K562 (cell line): ENCODE measurements around the gene SURF6. TPM values are rescaled to one million over a fixed set of nuclear protein-coding genes. Genes with fewer than 3 reads are reported as not detected.

Source experiments
- ATAC-seq: fragments of 200-7000 bp; cut with Tn5 transposase; 3 replicates; pipeline ENCODE4 v1.9.1; 2020; ENCODE audit warnings: moderate library complexity
- BruUV-seq: library from RNA; stranded (reverse); fragments of 400-500 nt; replicated peaks from 2 replicates; lab custom pipeline; 2021; lab: Mats Ljungman, UMichigan
- CTCF ChIA-PET: fragments of 300-600 bp; formaldehyde crosslinking; extraction: SDS; loops from one replicate; lab custom pipeline; 2021; ENCODE audit warnings: low intra/inter-chr PET ratio; lab: Yijun Ruan, JAX
- POLR2A ChIA-PET: fragments of 300-600, 350-650 bp; sonication (Branson Sonifier 250); formaldehyde crosslinking; extraction: SDS; loops from one replicate; lab custom pipeline; 2021; ENCODE audit warnings: antibody characterized with exemption, inconsistent platforms; lab: Yijun Ruan, JAX
- DNase-seq, 4 experiments: peaks; one replicate each; pipeline versions ENCODE4 v3.0.0 to v3.0.0-alpha.2; 2011 to 2018; ENCODE audit warnings: low spot score in 3 of 4, mixed read lengths in 3 of 4; ENCODE audit errors: extremely low read depth in 1 of 4
- FAIRE-seq: peaks from 2 replicates; lab custom pipeline; 2011; peaks lifted over from hg19 to GRCh38; lab: Jason Lieb, UNC
- H2AFZ ChIP-seq: 2 replicates; pipeline ENCODE4 v1.6.0; 2011; ENCODE audit warnings: low read depth, low read length, control low read depth, inconsistent platforms
- H3K27ac ChIP-seq: fragments of 200-600 bp; 3 replicates; pipeline ENCODE4 v1.8.0; 2011; ENCODE audit warnings: low read depth, mild to moderate bottlenecking, control low read depth, inconsistent platforms, low read length, moderate library complexity, mixed read lengths; ENCODE audit errors: extremely low read depth
- H3K27me3 ChIP-seq, 2 experiments: fragments of 300-600 bp in 1 of 2; 2 replicates in 1 of 2; 3 replicates in 1 of 2; pipeline versions ENCODE4 v1.6.0 to v1.8.0; 2011; ENCODE audit warnings: inconsistent platforms in 2 of 2, low read length in 2 of 2, mild to moderate bottlenecking in 1 of 2, mixed read lengths in 1 of 2, moderate library complexity in 1 of 2; ENCODE audit not compliant: control insufficient read depth in 2 of 2, insufficient read depth in 2 of 2
- H3K36me3 ChIP-seq: fragments of 300-600 bp; 3 replicates; pipeline ENCODE4 v1.8.0; 2011; ENCODE audit warnings: mild to moderate bottlenecking, low read length, inconsistent platforms; ENCODE audit not compliant: control insufficient read depth, insufficient read depth
- H3K4me1 ChIP-seq, 2 experiments: fragments of 200-600 bp in 1 of 2; replicated peaks in 1 of 2; 2 replicates in 1 of 2; 3 replicates in 1 of 2; pipeline versions ENCODE4 v1.5.1 to v1.8.0; 2011; ENCODE audit warnings: inconsistent platforms in 2 of 2, low read length in 2 of 2, mild to moderate bottlenecking in 1 of 2, mixed read lengths in 1 of 2, moderate library complexity in 1 of 2; ENCODE audit not compliant: control insufficient read depth in 2 of 2, insufficient read depth in 2 of 2
- H3K4me2 ChIP-seq: 2 replicates; pipeline ENCODE4 v1.6.1; 2011; ENCODE audit warnings: low read length, control low read depth, inconsistent platforms, mixed read lengths; ENCODE audit not compliant: insufficient read depth
- H3K4me3 ChIP-seq: fragments of 200-600 bp; sonication (generic), shearing (Covaris generic); 2 replicates; pipeline ENCODE4 v1.5.1; 2016; ENCODE audit warnings: control low read depth, inconsistent platforms
- H3K79me2 ChIP-seq: fragments of 200-600 bp; 3 replicates; pipeline ENCODE4 v1.8.0; 2011; ENCODE audit warnings: low read length, inconsistent platforms; ENCODE audit not compliant: control insufficient read depth, insufficient read depth
- H3K9ac ChIP-seq, 2 experiments: 2 replicates each; pipeline versions ENCODE4 v1.6.0 to v1.6.1; 2011; ENCODE audit warnings: low read depth in 2 of 2, low read length in 2 of 2, control low read depth in 1 of 2, inconsistent platforms in 1 of 2, mild to moderate bottlenecking in 1 of 2, mixed read lengths in 1 of 2; ENCODE audit not compliant: insufficient read depth in 1 of 2
- H3K9me1 ChIP-seq: one replicate; pipeline ENCODE4 v1.6.0; 2011; ENCODE audit warnings: inconsistent platforms, mild to moderate bottlenecking, low read length, moderate library complexity; ENCODE audit not compliant: control insufficient read depth, insufficient read depth
- H3K9me3 ChIP-seq: replicated peaks from 2 replicates; pipeline ENCODE4 v1.5.1; 2011; ENCODE audit warnings: low read depth, low read length, inconsistent platforms; ENCODE audit not compliant: control insufficient read depth, insufficient read depth
- H4K20me1 ChIP-seq: replicated peaks from 2 replicates; pipeline ENCODE4 v1.6.1; 2011; ENCODE audit warnings: low read length, inconsistent platforms, mixed read lengths; ENCODE audit not compliant: control insufficient read depth, insufficient read depth
- CEBPB ChIP-seq: fragments of 450-650 bp; IDR thresholded peaks from 2 replicates; pipeline ENCODE4 v1.6.1; 2016; ENCODE audit warnings: missing genetic modification characterization, missing compliant biosample characterization
- EP300 ChIP-seq: IDR thresholded peaks from 2 replicates; pipeline ENCODE4 v1.6.1; 2012; ENCODE audit warnings: low read length, improper control_type of control experiment
- NFRKB ChIP-seq: fragments of 450-650 bp; IDR thresholded peaks from 2 replicates; pipeline ENCODE4 v1.6.1; 2016; ENCODE audit warnings: low read depth
- RBFOX2 ChIP-seq: fragments of 200-400 bp; formaldehyde crosslinking; IDR thresholded peaks from 2 replicates; pipeline ENCODE4 v1.6.1; 2017; ENCODE audit warnings: low read depth, mild to moderate bottlenecking, low read length, moderate library complexity
- ZNF668 ChIP-seq: fragments of 250-450 bp; sonication (Bioruptor Pico); IDR thresholded peaks from 2 replicates; pipeline ENCODE4 v1.8.0; 2022; ENCODE audit warnings: mild to moderate bottlenecking, inconsistent platforms
- WGBS: fragments of 100-300 bp; shearing (Covaris generic); methylation state at CpG from one replicate; pipeline ENCODE4 v1.1.6; 2016; ENCODE audit warnings: low coverage, mixed read lengths; ENCODE audit not compliant: insufficient coverage; ENCODE audit errors: missing lambda C conversion rate; 5-methylcytosine and 5-hydroxymethylcytosine counted together
- in situ Hi-C: fragments of 300-500 bp; cut with MboI; formaldehyde crosslinking; loops from 4 replicates; pipeline ENCODE4 v1.15.0; 2018; ENCODE audit warnings: inconsistent platforms, mixed read lengths
- intact Hi-C: fragments of 100-400 bp; cut with micrococcal nuclease; formaldehyde crosslinking; loops from 2 replicates; pipeline ENCODE4 v1.14.2; 2022
- polyA plus RNA-seq, 8 experiments: library from polyadenylated mRNA; depleted of rRNA in 4 of 8; stranded (reverse) in 5 of 8; unstranded in 3 of 8; fragments of >200 nt; fragmentation: Nextera tagmentation in 2 of 8; fragmentation: Illumina TruSeq in 1 of 8; extraction: Ambion mirVana in 2 of 8; extraction: Trizol in 1 of 8; gene quantifications; 2 replicates each; pipeline versions ENCODE4 v1.2.1 to v1.2.3, GENCODE V29; 2011 to 2014; ENCODE audit warnings: inconsistent platforms in 1 of 8, missing spikeins in 1 of 8
- total RNA-seq, 7 experiments: library from RNA; depleted of rRNA in 6 of 7; stranded (reverse); fragments of >200 nt in 6 of 7; fragmentation: Illumina TruSeq in 2 of 7; extraction: Trizol in 2 of 7; gene quantifications; 2 replicates each; pipeline versions ENCODE4 v1.2.1 to v1.2.3, GENCODE V29; 2011 to 2021; ENCODE audit warnings: low replicate concordance in 1 of 7

The SURF6 gene
- total and polyA plus RNA-seq, 9 of the 15 experiments (the other 6 are each of a cell fraction or from before 2014, with no cell fraction given): 1.4 to 68.3 (median 14.7) TPM

DNA sequence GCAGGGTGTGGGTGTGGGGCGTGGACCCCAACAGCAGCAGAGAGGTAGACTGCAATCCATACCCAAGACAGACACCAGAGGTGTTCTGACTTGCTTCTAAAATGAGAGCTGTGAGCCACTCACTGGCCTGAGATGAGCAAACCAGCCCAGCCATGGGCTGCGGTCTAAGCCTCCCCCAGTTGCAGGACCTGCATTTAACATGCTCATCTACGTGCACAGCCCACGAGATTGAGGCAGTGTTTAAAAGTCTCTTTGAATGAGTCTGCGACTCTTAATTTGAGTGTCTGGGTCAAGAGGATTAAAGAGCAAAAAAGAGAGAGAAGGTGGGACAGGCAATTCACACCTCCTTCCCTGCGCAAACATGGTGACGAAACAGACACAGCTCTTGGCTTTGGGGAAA is 33.9 kb upstream of the SURF6 start:
- H3K27ac ChIP-seq: no peak overlapping the region
- H3K9ac ChIP-seq: peak overlapping the region in 1 of 2 experiments; percentile 33; a peak in 2 of 4 replicates
- ChIA-PET POLR2A (interaction anchor here (0.5 to 8.5 kb wide), 6 partner anchors 12 to 277 kb away, joined by 3 to 109 read pairs (median 3); partner anchors contain the start of genes SURF1 and SURF2), CTCF (no interaction called here)
- H3K27me3 ChIP-seq: no peaks in the 10 kb centered on the region
- no TSS peak for BruUV-seq
- in situ Hi-C loops: no loop called here
- DNase-seq (no peak), ATAC-seq (no peak), FAIRE-seq (no peak)
- no peak overlapping the region for H3K4me2 ChIP-seq
- no peak for TF ChIP-seq EP300
- peak; percentile 39; the same call in 1 of the 2 replicates for TF ChIP-seq RBFOX2
- TF ChIP-seq ZNF668 (CRISPR knock-in tag): no peak
- whole genome bisulfite sequencing: 82% methylated on average over 7 of the region's 7 CpGs
- peaks cover 32 to 33% of the 10 kb centered on the region in 2 experiments; a peak in 4 of 5 replicates for H3K4me1 ChIP-seq
- intact Hi-C loops: no loop called here
- H3K79me2 ChIP-seq: peaks cover 88% of the 10 kb centered on the region
- no peak overlapping the region for H3K4me3 ChIP-seq
- H4K20me1 ChIP-seq: peaks cover 70% of the 10 kb centered on the region
- peaks cover 92% of the 10 kb centered on the region for H3K36me3 ChIP-seq
- H3K9me3 ChIP-seq: no peaks in the 10 kb centered on the region
- no peak overlapping the region for H2AFZ ChIP-seq
- H3K9me1 ChIP-seq: peaks cover 34% of the 10 kb centered on the region

DNA sequence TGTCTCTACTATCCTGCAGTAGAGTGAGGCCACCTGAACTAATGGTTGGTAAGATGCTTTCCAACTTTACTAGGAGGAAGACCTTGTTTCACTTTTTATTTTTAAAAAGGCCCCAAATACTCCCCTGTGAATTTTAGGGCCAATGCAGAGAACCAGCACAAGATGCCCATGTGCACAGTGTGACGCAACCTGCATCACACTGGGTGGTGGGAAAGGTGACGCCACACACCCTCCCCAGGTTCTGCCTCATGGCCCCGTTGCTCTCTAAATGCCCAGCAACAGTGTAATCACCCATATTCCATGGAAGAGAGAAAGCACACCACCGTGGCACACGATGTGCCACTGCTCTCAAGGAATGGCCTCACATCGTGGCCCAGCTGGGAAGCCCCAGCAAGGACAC is 33.4 kb upstream of the SURF6 start:
- no TSS peak for BruUV-seq
- in situ Hi-C loops: no loop called here
- TF ChIP-seq CEBPB (tag) (0 out of 2 replicates have a peak, but pooled peaks have one; percentile 12), NFRKB (no peak)
- TF ChIP-seq, all 486 proteins: peak for 1
- Histone ChIP-seq H3K4me2 (no peak overlapping the region), H3K9ac (peak overlapping the region in 1 of 2 experiments; percentile 33; a peak in 2 of 4 replicates), H3K9me3 (no peaks in the 10 kb centered on the region), H3K9me1 (peaks cover 34% of the 10 kb centered on the region), H3K4me1 (peaks cover 32% of the 10 kb centered on the region in 2 experiments; a peak in 4 of 5 replicates), H3K36me3 (peaks cover 96% of the 10 kb centered on the region), H4K20me1 (peaks cover 68% of the 10 kb centered on the region), H3K27ac (no peak overlapping the region), H3K27me3 (no peaks in the 10 kb centered on the region), H2AFZ (no peak overlapping the region), H3K4me3 (no peak overlapping the region), H3K79me2 (peaks cover 82% of the 10 kb centered on the region)
- 88% methylated on average over 6 of the region's 6 CpGs for WGBS
- no peak for FAIRE-seq
- no peak for ATAC-seq
- ChIA-PET POLR2A (interaction anchor here (0.6 to 8.5 kb wide), 5 partner anchors 12 to 277 kb away, joined by 3 to 109 read pairs (median 3); partner anchors contain the start of genes SURF1 and SURF2), CTCF (no interaction called here)
- no peak for DNase-seq
- intact Hi-C loops: no loop called here
